Caco-2 (cell line): Measurements from ENCODE around the gene RPL35. TPM values are rescaled to one million over a fixed set of nuclear protein-coding genes. Genes with fewer than 3 reads are reported as not detected.

Experiments used
- BruUV-seq: library from RNA; stranded (reverse); fragments of 400-500 nt; replicated peaks from 2 replicates; lab custom pipeline; 2021; lab: Mats Ljungman, UMichigan
- CTCF ChIA-PET: fragments of 300-600 bp; sonication (Branson Sonifier 250); formaldehyde crosslinking; loops from one replicate; lab custom pipeline; 2022; ENCODE audit warnings: antibody characterized with exemption; lab: Charles Lee
- POLR2A ChIA-PET: fragments of 300-600 bp; sonication (Branson Sonifier 250); formaldehyde crosslinking; loops from one replicate; lab custom pipeline; 2022; ENCODE audit warnings: antibody characterized with exemption; lab: Charles Lee
- DNase-seq, 2 experiments: peaks; one replicate each; pipeline versions ENCODE4 v3.0.0 to v3.0.0-alpha.2; 2020 to 2022
- H3K27me3 ChIP-seq: replicated peaks from 2 replicates; pipeline ENCODE4 v1.6.0; 2011; ENCODE audit warnings: low read length; ENCODE audit not compliant: control insufficient read depth, insufficient read depth
- H3K36me3 ChIP-seq: 2 replicates; pipeline ENCODE4 v1.5.1; 2011; ENCODE audit warnings: low read length; ENCODE audit not compliant: control insufficient read depth, insufficient read depth
- H3K4me1 ChIP-seq: fragments of 250-450 bp; sonication (Bioruptor Pico); 2 replicates; pipeline ENCODE4 v1.5.1; 2020; ENCODE audit warnings: mild to moderate bottlenecking
- H3K4me3 ChIP-seq: 2 replicates; pipeline ENCODE4 v1.5.1; 2011; ENCODE audit warnings: low read depth, mild to moderate bottlenecking, control low read depth, low read length
- H3K9me3 ChIP-seq: fragments of 250-450 bp; sonication (Bioruptor Pico); 2 replicates; pipeline ENCODE4 v1.5.1; 2020; ENCODE audit warnings: mild to moderate bottlenecking, moderate library complexity
- H3K27ac Mint-ChIP-seq: one replicate; pipeline ENCODE4 v1.8.0; 2022; ENCODE audit warnings: mixed read lengths; ENCODE audit not compliant: unreplicated experiment
- H3K27me3 Mint-ChIP-seq: one replicate; pipeline ENCODE4 v1.8.0; 2022; ENCODE audit warnings: mixed read lengths; ENCODE audit not compliant: insufficient read depth, unreplicated experiment
- H3K36me3 Mint-ChIP-seq: one replicate; pipeline ENCODE4 v1.8.0; 2022; ENCODE audit warnings: mild to moderate bottlenecking, mixed read lengths; ENCODE audit not compliant: insufficient read depth, unreplicated experiment
- H3K4me1 Mint-ChIP-seq: one replicate; pipeline ENCODE4 v1.8.0; 2022; ENCODE audit warnings: low read depth, mixed read lengths; ENCODE audit not compliant: unreplicated experiment
- H3K4me3 Mint-ChIP-seq: one replicate; pipeline ENCODE4 v1.8.0; 2022; ENCODE audit warnings: mild to moderate bottlenecking, moderate library complexity, mixed read lengths; ENCODE audit not compliant: unreplicated experiment
- H3K9me3 Mint-ChIP-seq: one replicate; pipeline ENCODE4 v1.8.0; 2022; ENCODE audit warnings: mixed read lengths; ENCODE audit not compliant: unreplicated experiment
- CTCF ChIP-seq, 2 experiments: fragments of 200-600 bp in 1 of 2; IDR thresholded peaks; 1 replicate in 1 of 2; 2 replicates in 1 of 2; pipeline versions ENCODE4 v1.5.1 to v1.8.0; 2011 to 2022; ENCODE audit warnings: antibody characterized with exemption in 1 of 2, control low read depth in 1 of 2, inconsistent platforms in 1 of 2, low read depth in 1 of 2, low read length in 1 of 2, mild to moderate bottlenecking in 1 of 2, moderate library complexity in 1 of 2; ENCODE audit not compliant: insufficient read depth in 1 of 2, severe bottlenecking in 1 of 2, unreplicated experiment in 1 of 2
- intact Hi-C: fragments of 100-400 bp; cut with micrococcal nuclease; formaldehyde crosslinking; loops from one replicate; pipeline ENCODE4 v1.10.0; 2022; ENCODE audit not compliant: unreplicated experiment
- total RNA-seq: library from RNA; stranded (reverse); gene quantifications from 2 replicates; pipeline ENCODE4 v1.2.3, GENCODE V29; 2022

Gene RPL35
- total RNA-seq, 1 experiment from 2014 or later, result 1,528 TPM

GRCh38 chr9:124886461-124886860 is 24.7 kb upstream of the RPL35 start:
- H3K4me1 Mint-ChIP-seq, result no peaks in the 10 kb centered on the region
- intact Hi-C loops, result no loop called here
- BruUV-seq, result no TSS peak

GRCh38 chr9:124885551-124885950 is 23.8 kb upstream of the RPL35 start:
- no peak for DNase-seq
- peaks cover 28% of the 10 kb centered on the region for H3K36me3 Mint-ChIP-seq
- intact Hi-C loops, result no loop called here
- TF ChIP-seq CTCF (IDR thresholded peaks at IDR 0.05; ENCODE audit: insufficient read depth in 1 of 2, low read depth in 1 of 2, low read length in 1 of 2, severe bottlenecking in 1 of 2, unreplicated experiment in 1 of 2), result no peak
- no peak overlapping the region for H3K4me3 ChIP-seq
- no peaks in the 10 kb centered on the region for H3K9me3 ChIP-seq
- no peaks in the 10 kb centered on the region for H3K27me3 Mint-ChIP-seq
- H3K36me3 ChIP-seq, result no peaks in the 10 kb centered on the region
- no peaks in the 10 kb centered on the region for H3K4me1 Mint-ChIP-seq
- no peaks in the 10 kb centered on the region for H3K4me1 ChIP-seq
- POLR2A ChIA-PET, result no interaction called here
- no TSS peak for BruUV-seq
- H3K4me3 Mint-ChIP-seq, result no peak overlapping the region
- no peak overlapping the region for H3K27ac Mint-ChIP-seq
- H3K9me3 Mint-ChIP-seq, result no peaks in the 10 kb centered on the region
- H3K27me3 ChIP-seq, result no peaks in the 10 kb centered on the region
- CTCF ChIA-PET, result no interaction called here

More at GRCh38 chr9:124886461-124886860, 24.7 kb upstream of the RPL35 start:
- no peak for DNase-seq
- Histone ChIP-seq H3K9me3 (no peaks in the 10 kb centered on the region), H3K4me3 (no peak overlapping the region), H3K27me3 (no peaks in the 10 kb centered on the region), H3K4me1 (no peaks in the 10 kb centered on the region), H3K36me3 (no peaks in the 10 kb centered on the region)
- Mint-ChIP-seq H3K36me3 (peaks cover 30% of the 10 kb centered on the region), H3K9me3 (no peaks in the 10 kb centered on the region), H3K27ac (no peak overlapping the region), H3K27me3 (no peaks in the 10 kb centered on the region), H3K4me3 (no peak overlapping the region)
- no peak for TF ChIP-seq CTCF (IDR thresholded peaks at IDR 0.05; ENCODE audit: insufficient read depth in 1 of 2, low read depth in 1 of 2, low read length in 1 of 2, severe bottlenecking in 1 of 2, unreplicated experiment in 1 of 2)
- ChIA-PET POLR2A (no interaction called here), CTCF (no interaction called here)

- peaks cover 24% of the 10 kb centered on the region for H3K36me3 Mint-ChIP-seq
- no peaks in the 10 kb centered on the region for H3K27me3 Mint-ChIP-seq
- ChIA-PET POLR2A (no interaction called here), CTCF (no interaction called here)
- H3K4me1 ChIP-seq, result no peaks in the 10 kb centered on the region
- H3K36me3 ChIP-seq, result no peaks in the 10 kb centered on the region
- H3K27ac Mint-ChIP-seq, result no peak overlapping the region
- H3K27me3 ChIP-seq, result no peaks in the 10 kb centered on the region
- no peak for TF ChIP-seq CTCF (IDR thresholded peaks at IDR 0.05; ENCODE audit: insufficient read depth in 1 of 2, low read depth in 1 of 2, low read length in 1 of 2, severe bottlenecking in 1 of 2, unreplicated experiment in 1 of 2)
- no peak for DNase-seq
- H3K4me3 ChIP-seq, result no peak overlapping the region
- no peaks in the 10 kb centered on the region for H3K9me3 ChIP-seq
- no peak overlapping the region for H3K4me3 Mint-ChIP-seq
- BruUV-seq, result no TSS peak
- H3K9me3 Mint-ChIP-seq, result no peaks in the 10 kb centered on the region
- intact Hi-C loops, result no loop called here
- H3K4me1 Mint-ChIP-seq, result no peaks in the 10 kb centered on the region
These were observed 22.6 kb upstream of the RPL35 start for GRCh38 chr9:124884376-124884775.
